NCI-H748 (cell line): ENCODE data around the gene NR4A1.
"Not testable (repeated sequence)": the region's sequence is repeated elsewhere in the genome, so short reads cannot be mapped to it uniquely, and the experiment has no call there.

ENCODE experiments used
- DNase-seq: peaks from one replicate; lab custom pipeline; 2025; ENCODE audit not compliant: unreplicated experiment; lab: John Stamatoyannopoulos, UW

The NR4A1 gene

DNA sequence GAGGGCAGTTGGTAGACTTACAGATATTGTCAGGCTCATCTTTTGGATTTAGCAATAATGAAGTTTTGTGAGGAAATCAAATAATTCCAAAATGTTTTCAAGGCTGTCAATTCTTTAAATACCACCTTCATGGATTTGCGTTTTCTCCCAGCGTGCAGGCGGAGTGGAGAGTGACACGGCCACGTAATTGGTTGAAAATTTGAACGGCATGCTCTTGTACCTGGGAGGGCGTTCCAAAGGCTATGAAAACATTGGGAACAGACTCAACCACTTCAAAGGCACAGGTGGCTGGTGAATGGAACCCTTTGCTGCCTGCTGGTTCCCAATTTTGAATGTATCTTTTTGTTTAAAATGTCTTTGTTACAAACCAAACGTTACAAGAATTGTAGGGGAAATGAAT lies 40.6 kb downstream of the NR4A1 start:
- peak; percentile 61 for DNase-seq

DNA sequence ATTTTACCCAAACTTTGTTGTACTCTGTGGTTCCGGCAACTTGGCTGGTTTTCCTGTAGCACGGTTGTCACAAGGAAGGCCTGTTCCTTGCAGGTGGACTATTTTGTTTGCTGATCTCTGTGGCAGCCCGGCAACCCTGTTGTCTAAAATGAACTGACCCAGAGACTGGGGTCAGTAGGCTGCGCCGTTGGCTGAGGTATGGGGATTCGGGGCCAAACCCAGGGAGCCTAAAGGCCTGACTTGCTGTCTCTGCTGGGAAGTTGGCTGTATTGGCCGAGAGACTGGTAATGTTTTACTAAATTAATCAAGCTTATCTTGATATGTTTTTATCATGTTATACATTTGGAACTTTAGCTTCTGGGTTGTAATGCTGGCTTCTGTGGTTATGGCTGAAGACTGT lies 42.1 kb downstream of the NR4A1 start:
- no peak for DNase-seq

DNA sequence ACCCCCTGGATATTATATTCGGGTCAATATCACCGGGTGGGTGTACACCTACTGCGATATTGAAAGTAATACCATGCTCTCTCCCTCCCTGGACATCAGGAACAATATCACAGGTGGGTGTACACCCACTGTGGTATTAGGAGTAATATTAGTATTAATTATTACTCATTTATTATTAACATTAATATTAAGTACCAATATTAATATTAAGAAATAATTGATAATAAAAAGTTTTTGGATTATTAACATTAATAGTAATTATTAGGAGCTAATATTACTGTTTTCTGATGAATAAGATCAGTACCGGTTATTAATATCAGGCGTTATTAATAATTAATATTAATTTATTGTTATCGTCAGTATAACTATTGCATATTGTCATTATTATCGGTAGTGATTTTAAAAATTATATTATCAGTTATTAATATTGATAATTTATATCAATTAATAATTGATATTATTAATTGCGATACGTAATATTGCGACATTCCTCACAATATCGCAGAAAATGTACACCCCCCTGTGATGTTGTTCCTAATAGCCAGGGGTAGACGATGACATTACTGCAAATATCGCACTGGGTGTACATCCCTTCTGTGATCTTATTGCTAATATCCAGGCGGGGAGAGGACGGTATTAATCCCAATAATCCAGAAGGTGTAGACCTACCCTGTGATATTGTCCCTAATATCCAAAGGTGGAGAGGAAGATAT lies 45.2 kb downstream of the NR4A1 start:
- no peak for DNase-seq

DNA sequence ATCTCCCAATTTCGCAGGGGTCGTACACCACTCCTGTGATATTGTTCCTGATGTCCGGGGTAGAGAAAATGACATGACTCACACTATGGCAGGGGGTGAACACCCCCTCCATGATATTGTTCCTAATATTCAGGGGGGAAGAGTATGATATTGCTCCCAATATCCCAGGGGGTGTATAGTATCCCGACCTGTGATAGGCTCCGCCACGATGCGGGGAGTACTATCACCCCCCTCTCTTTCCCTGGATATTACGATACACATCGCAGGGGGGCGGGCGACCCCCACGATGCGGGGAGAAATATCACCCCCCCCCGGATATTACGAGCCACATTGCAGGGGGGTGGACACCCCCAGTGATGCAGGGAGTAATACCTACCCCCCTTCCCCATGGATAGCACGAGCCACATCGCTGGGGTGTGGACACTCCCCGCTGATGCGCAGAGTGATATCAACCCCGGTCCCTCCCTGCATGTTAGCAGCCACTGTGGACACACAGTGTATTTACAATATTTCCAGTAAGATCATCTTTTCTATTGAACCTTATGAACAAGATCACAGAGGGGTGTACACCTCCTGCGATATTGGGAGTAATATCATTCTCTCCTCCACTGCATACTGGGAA lies 45.9 kb downstream of the NR4A1 start:
- DNase-seq = no peak

DNA sequence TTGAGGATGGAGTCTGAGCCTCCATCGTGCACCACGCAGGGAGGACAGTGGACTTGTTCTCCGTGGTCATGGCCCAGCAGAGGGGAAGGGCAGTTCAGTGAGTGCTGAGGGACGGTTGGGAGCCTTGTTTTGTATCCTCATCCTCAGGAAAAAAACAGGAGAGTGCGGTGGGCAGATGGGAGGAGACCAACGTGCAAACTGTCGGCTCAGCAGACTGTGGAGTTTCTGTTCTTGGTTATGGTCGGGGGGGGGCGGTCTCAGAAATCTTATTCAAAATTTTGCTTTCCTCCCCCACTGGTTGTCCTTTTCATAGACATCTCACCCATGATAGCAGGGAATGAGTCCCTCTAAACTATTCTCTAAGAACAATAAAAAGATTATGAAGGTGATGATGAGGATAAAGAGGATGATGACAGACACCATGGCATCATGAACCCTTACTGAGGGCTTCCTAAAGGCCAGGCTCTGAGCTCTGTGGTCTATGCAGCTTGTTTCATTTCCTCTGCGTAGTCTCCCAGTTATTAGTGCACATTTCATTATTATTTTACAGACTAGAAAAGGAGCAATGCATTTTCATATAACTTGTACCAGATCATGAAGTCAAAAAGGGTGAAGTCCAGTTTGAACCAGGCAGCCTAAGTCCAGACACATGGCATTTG lies 53.3 kb downstream of the NR4A1 start:
- not testable (repeated sequence) for DNase-seq
